Fibroblast of mammary gland (primary cell): Measurements from ENCODE around the gene MAFF.

ENCODE experiments used
- DNase-seq: peaks from one replicate; pipeline ENCODE4 v3.0.0-alpha.2; 2010; ENCODE audit warnings: low read depth
- H3K4me3 ChIP-seq: 2 replicates; pipeline ENCODE4 v1.5.1; 2011; ENCODE audit warnings: low read depth, mild to moderate bottlenecking, low read length, moderate library complexity; ENCODE audit not compliant: control insufficient read depth
- CTCF ChIP-seq: conservative IDR thresholded peaks from 2 replicates; pipeline ENCODE4 v1.5.1; 2011; ENCODE audit warnings: low read depth, low read length, inconsistent platforms; ENCODE audit not compliant: control insufficient read depth, insufficient read depth

MAFF gene

DNA sequence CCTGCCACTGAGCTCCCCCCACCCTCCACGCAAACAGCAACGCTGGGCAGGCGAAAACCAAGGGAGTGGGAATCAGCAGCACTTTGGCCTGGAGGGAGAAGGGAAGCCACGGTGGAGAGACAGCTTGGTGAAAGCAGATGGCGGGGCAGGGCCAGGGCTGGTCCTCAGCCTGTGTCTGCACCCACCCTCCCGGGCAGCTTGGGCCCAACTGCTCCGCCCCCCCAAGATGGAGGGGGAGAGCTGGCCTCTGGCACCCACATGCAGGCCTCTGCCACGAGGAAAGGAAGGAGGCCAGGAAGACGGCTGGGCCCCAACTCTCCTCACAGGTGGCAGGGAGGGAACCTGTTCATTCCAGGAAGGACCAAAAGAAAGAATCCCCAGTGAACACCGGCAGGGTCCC, 17.8 kb downstream of the MAFF start:
- DNase-seq = no peak
- no peak for TF ChIP-seq CTCF
- no peak overlapping the region for H3K4me3 ChIP-seq

GRCh38 chr22:38220163-38220562, 18.4 kb downstream of the MAFF start:
- H3K4me3 ChIP-seq = no peak overlapping the region
- no peak for DNase-seq
- no peak for TF ChIP-seq CTCF

GRCh38 chr22:38220653-38221386, 19.0 kb downstream of the MAFF start:
- no peak for DNase-seq
- no peak for TF ChIP-seq CTCF
- no peak overlapping the region for H3K4me3 ChIP-seq

DNA sequence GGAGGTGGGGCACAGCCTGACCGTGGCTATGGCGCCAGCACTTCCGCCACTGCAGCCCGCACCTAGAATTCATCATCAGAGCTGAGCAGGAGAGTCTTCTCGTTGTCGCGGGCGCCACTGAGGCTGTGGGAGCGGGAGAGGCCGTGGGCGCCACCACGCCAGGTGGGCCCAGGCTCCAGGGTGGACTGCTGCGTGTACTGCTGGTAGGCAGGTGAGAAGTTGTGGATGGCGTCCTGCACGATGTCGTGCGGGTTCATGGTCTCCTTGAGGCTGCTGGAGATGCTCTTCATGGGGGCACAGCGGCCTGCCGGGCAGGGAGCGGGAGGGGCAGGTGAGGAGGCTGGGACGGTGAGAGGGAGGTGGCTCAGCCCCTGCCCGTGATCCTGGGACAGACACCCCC, 19.6 kb downstream of the MAFF start:
- TF ChIP-seq CTCF = no peak
- no peak overlapping the region for H3K4me3 ChIP-seq
- no peak for DNase-seq

DNA sequence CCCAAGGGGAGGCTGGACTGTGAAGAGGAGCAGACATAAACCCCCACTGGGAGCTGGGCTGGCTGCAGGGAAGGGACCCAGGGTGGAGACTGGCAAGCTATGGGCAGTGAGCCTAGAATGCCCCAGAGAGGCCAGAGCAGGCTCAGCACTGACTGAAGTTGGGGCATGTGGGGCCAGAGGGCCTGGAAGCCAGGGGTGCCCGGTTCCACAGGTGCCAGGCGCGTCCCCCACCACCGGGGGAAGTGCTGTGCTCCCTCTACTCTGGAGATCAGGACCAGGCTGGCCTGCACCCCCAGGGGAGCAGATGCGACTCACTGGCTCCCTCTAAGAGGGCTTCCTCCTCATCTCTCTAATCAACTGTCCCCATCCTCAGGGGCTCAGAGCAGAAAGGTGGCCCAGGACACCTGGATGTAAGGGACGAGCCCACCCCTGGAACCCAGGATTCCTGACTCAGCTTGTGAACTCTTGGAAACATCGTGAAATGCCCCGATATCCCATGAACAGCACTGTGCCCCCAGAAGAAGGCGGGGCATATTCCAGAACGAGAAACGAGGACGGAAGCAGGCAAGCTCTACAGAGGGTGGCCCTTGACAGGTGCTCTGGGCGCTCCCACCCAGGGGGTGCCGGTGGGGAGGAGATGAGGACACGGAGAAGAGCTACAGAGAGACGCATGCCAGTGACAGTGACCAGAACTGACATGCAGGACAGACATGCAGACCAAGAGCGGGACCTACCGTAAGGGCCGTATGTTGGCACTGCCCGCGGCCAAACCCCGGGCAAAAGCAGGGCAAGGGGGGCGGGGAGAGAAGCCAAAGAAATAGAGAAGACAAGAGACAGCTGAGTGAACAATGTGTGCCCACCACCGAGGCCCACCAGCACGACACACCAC, 20.4 kb downstream of the MAFF start:
- H3K4me3 ChIP-seq = no peak overlapping the region
- no peak for TF ChIP-seq CTCF
- no peak for DNase-seq

DNA sequence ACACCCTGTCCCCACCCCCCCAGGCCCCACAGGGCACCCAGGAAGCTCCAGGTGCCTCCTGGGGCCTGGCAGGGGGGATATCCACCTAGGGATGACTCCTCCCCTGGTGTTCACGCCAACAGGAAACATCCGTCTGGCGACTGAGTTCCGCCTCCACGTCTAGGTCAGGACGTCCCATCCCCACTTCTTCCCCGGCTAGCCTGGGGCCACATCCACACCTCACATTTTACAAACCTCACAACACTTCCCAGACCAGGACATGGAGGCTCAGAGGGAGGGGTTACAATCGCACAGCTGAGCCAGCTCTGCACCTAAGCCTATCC, 21.0 kb downstream of the MAFF start:
- no peak overlapping the region for H3K4me3 ChIP-seq
- TF ChIP-seq CTCF = no peak
- DNase-seq = no peak
